Peyer's patch (tissue), 4 donors: Measurements from ENCODE around the gene HOMER3. TPM values are rescaled to one million over a fixed set of nuclear protein-coding genes. Genes with fewer than 3 reads are reported as not detected.
"Not testable (repeated sequence)": the region's sequence is repeated elsewhere in the genome, so short reads cannot be mapped to it uniquely, and the experiment has no call there.

Experiments used
- DNase-seq, 3 donors: peaks; one replicate each; pipeline ENCODE4 v3.0.0-alpha.2; 2017 to 2019
- H3K27ac ChIP-seq, 4 donors: fragments of 200-600 bp; sonication (generic); one replicate each; pipeline ENCODE4 v1.5.1; 2016 to 2019
- H3K27me3 ChIP-seq, 2 donors: fragments of 200-600 bp; sonication (generic); one replicate each; pipeline ENCODE4 v1.5.1; 2019
- H3K36me3 ChIP-seq, 3 donors: fragments of 200-600 bp; sonication (generic); one replicate each; pipeline ENCODE4 v1.5.1; 2016 to 2019
- H3K4me1 ChIP-seq, 4 donors: fragments of 200-600 bp; sonication (generic); one replicate each; pipeline ENCODE4 v1.5.1; 2016 to 2019
- H3K4me3 ChIP-seq, 4 donors: fragments of 200-600 bp; sonication (generic); 1 replicate in 3 of 4; 2 replicates in 1 of 4; pipeline ENCODE4 v1.5.1; 2016 to 2019; ENCODE audit warnings: mild to moderate bottlenecking in 1 of 4
- H3K9me3 ChIP-seq, 4 donors: fragments of 200-600 bp; sonication (generic); one replicate each; pipeline ENCODE4 v1.5.1; 2016 to 2019; ENCODE audit warnings: mild to moderate bottlenecking in 1 of 4
- CTCF ChIP-seq, 6 experiments: fragments of 450-650 bp in 4 of 6; fragments of 200-600 bp in 2 of 6; sonication (generic) in 1 of 6; IDR thresholded peaks; one replicate each; pipeline ENCODE4 v1.5.1; 2017 to 2019; ENCODE audit warnings: antibody characterized with exemption in 6 of 6, mild to moderate bottlenecking in 3 of 6, moderate library complexity in 1 of 6
- POLR2A ChIP-seq, 2 donors: fragments of 450-650 bp; IDR thresholded peaks; one replicate each; pipeline ENCODE4 v1.5.1; 2017; ENCODE audit warnings: antibody characterized with exemption in 2 of 2, mild to moderate bottlenecking in 2 of 2, moderate library complexity in 2 of 2
- total RNA-seq, 4 donors: library from RNA; depleted of rRNA; stranded (reverse); fragments of >200 nt; gene quantifications; one replicate each; pipeline ENCODE4 v1.1.0, GENCODE V29; 2016

HOMER3 gene
- total RNA-seq, 4 donors from 2014 or later = 0.88 to 33.0 (median 9.6) TPM

GRCh38 chr19:18920400-18920799, 20.6 kb downstream of the HOMER3 start:
- no peak for DNase-seq
- no peak overlapping the region for H3K27ac ChIP-seq
- peak overlapping the region; percentile 74 to 97 (median 88) for H3K4me3 ChIP-seq
- TF ChIP-seq POLR2A (IDR thresholded peaks at IDR 0.05) (no peak), CTCF (IDR thresholded peaks at IDR 0.05) (no peak)
- no peaks in the 10 kb centered on the region for H3K27me3 ChIP-seq
- H3K36me3 ChIP-seq = peaks cover 0 to 41% (median 0%) of the 10 kb centered on the region in 3 donors
- H3K9me3 ChIP-seq = no peaks in the 10 kb centered on the region
- H3K4me1 ChIP-seq = peaks cover 0 to 34% (median 16%) of the 10 kb centered on the region in 4 donors

GRCh38 chr19:18919900-18920214, 21.2 kb downstream of the HOMER3 start:
- H3K27me3 ChIP-seq = no peaks in the 10 kb centered on the region
- no peaks in the 10 kb centered on the region for H3K9me3 ChIP-seq
- H3K36me3 ChIP-seq = peaks cover 0 to 41% (median 0%) of the 10 kb centered on the region in 3 donors
- H3K27ac ChIP-seq = peak overlapping the region; percentile 60 to 94 (median 66)
- no peak for TF ChIP-seq POLR2A (IDR thresholded peaks at IDR 0.05)
- TF ChIP-seq CTCF (IDR thresholded peaks at IDR 0.05) = no peak
- peak overlapping the region; percentile 74 to 97 (median 88) for H3K4me3 ChIP-seq
- no peak for DNase-seq
- peaks cover 0 to 34% (median 16%) of the 10 kb centered on the region in 4 donors for H3K4me1 ChIP-seq

- no peak for TF ChIP-seq CTCF (IDR thresholded peaks at IDR 0.05)
- peak; percentile 81 to 85 for TF ChIP-seq POLR2A (IDR thresholded peaks at IDR 0.05)
- peaks cover 0 to 34% (median 16%) of the 10 kb centered on the region in 4 donors for H3K4me1 ChIP-seq
- no peaks in the 10 kb centered on the region for H3K27me3 ChIP-seq
- no peaks in the 10 kb centered on the region for H3K9me3 ChIP-seq
- H3K36me3 ChIP-seq = peaks cover 0 to 40% (median 0%) of the 10 kb centered on the region in 3 donors
- peak within 1 kb of the TSS; percentile 83 to 94 (median 88) for H3K27ac ChIP-seq
- peak; percentile 97 to 99 (median 98) for DNase-seq
- H3K4me3 ChIP-seq = peak within 1 kb of the TSS; percentile 74 to 97 (median 88)
These were observed 21.7 kb downstream of the HOMER3 start, which contains the start of the genes COPE and DDX49 for GRCh38 chr19:18919086-18919899. Gene COPE (minus strand): TSS chr19:18919387. CDS start chr19:18919348, 39 bp downstream. Gene DDX49 (plus strand): TSS chr19:18919715. CDS start chr19:18919742, 27 bp downstream.

GRCh38 chr19:18917593-18917992, 23.4 kb downstream of the HOMER3 start:
- H3K27ac ChIP-seq, H3K9me3 ChIP-seq, H3K4me3 ChIP-seq, H3K27me3 ChIP-seq, DNase-seq: not testable (repeated sequence)
- peaks cover 0 to 39% (median 0%) of the 10 kb centered on the region in 3 donors for H3K36me3 ChIP-seq
- H3K4me1 ChIP-seq = peaks cover 0 to 34% (median 16%) of the 10 kb centered on the region in 4 donors

GRCh38 chr19:18915639-18916038, 25.4 kb downstream of the HOMER3 start:
- peaks cover 0 to 28% (median 13%) of the 10 kb centered on the region in 4 donors for H3K4me1 ChIP-seq
- peak in 2 of 3 donors; percentile 68 to 70 for DNase-seq
- H3K4me3 ChIP-seq = no peak overlapping the region
- no peaks in the 10 kb centered on the region for H3K27me3 ChIP-seq
- H3K36me3 ChIP-seq = peaks cover 0 to 35% (median 0%) of the 10 kb centered on the region in 3 donors
- peak in 4 of 6 experiments; percentile 24 to 57 (median 50) for TF ChIP-seq CTCF (IDR thresholded peaks at IDR 0.05)
- no peak for TF ChIP-seq POLR2A (IDR thresholded peaks at IDR 0.05)
- H3K9me3 ChIP-seq = no peaks in the 10 kb centered on the region
- no peak overlapping the region for H3K27ac ChIP-seq

- Histone ChIP-seq H3K36me3 (peaks cover 0 to 51% (median 0%) of the 10 kb centered on the region in 3 donors), H3K4me1 (peaks cover 0 to 18% (median 5%) of the 10 kb centered on the region in 4 donors)
These were observed 27.6 kb downstream of the HOMER3 start for GRCh38 chr19:18913466-18913865.

More at GRCh38 chr19:18913466-18913865, 27.6 kb downstream of the HOMER3 start:
- Histone ChIP-seq H3K9me3 (no peaks in the 10 kb centered on the region), H3K27ac (no peak overlapping the region), H3K4me3 (no peak overlapping the region), H3K27me3 (no peaks in the 10 kb centered on the region)
- peak in 1 of 3 donors; percentile 40 for DNase-seq
- TF ChIP-seq CTCF (IDR thresholded peaks at IDR 0.05) (no peak), POLR2A (IDR thresholded peaks at IDR 0.05) (no peak)
